ENCODE data around the gene CDK19. TPM values are rescaled to one million over a fixed set of nuclear protein-coding genes. Genes with fewer than 3 reads are reported as not detected.

The CDK19 gene
- total and polyA plus RNA-seq, 9 donors = 10.6 to 20.3 (median 15.2) TPM

DNA sequence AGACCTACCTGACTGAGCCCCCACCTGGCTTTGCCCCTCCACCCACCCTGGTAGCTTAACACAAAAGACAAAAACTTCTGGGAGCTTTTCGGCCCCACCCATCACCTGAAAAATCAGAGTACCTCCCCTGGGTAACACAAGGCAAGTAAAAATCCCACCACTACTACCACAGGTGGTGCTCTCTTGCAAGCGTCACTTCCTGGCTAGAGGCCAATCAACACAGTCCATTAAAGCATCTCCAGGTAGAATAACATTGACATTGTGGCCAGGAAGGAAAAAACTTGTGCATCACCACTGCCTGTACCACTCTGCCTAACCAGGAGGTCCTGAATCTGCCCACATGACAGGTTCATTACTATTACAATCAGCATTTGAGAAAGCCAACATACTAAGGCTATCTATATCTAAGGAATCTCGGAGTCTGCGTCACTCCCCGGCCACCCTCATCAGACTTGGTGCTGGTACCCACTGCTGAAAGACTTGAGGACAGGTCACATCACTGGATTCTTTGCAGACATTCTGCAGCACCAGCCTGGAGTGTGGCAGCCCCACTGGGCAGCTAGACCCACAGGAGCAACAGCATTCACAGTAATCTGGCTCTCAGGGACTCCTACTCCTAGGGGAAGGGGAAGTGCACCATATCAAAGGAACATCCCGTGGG is 125.9 kb downstream of the CDK19 start:
- Histone ChIP-seq H3K4me1 (ENCODE audit: control insufficient read depth, insufficient read depth, low read length) (peaks cover 7% of the 10 kb centered on the region), H3K36me3 (ENCODE audit: control insufficient read depth, insufficient read depth, low read length) (no peaks in the 10 kb centered on the region), H3K27me3 (ENCODE audit: control insufficient read depth, insufficient read depth, low read length) (no peaks in the 10 kb centered on the region), H3K9me3 (replicated peaks; ENCODE audit: control insufficient read depth, low read depth, low read length) (no peaks in the 10 kb centered on the region), H3K4me3 (ENCODE audit: low read length) (no peak overlapping the region), H3K27ac (ENCODE audit: low read length) (no peak overlapping the region)
- no peak for DNase-seq
- 88% methylated on average over 4 of the region's 6 CpGs for WGBS (ENCODE audit: insufficient coverage)

DNA sequence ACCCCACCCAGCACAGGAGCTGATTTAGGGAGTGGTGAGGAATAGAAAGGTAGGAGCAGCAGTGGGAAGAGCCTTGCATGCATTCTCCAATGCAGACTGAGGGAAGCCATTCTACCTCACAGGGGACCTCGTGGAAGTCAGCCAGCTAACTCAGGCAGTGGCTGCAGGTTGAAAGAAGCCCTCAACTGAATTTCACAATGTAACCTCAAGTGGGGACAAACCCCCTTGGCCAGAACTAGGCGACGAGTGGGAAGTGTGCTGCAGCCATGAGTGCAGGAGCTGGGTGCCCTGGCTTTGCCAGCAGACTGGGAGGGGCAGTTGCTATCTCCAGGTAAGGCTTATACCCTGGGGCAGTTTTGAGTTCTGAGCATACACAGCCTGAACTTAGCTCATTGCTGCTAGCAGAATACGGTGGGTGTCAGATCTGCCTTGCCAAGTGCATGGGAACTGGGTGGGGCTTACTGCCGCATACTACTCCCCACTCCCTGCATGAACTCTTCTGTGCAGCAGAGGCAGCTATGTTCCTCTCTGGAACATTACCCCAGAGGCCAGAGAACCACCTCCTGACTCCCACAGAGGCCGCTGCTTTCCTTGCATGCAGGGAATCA is 126.5 kb downstream of the CDK19 start:
- no peak overlapping the region for H3K4me3 ChIP-seq (ENCODE audit: low read length)
- H3K27me3 ChIP-seq (ENCODE audit: control insufficient read depth, insufficient read depth, low read length) = no peaks in the 10 kb centered on the region
- no peak for DNase-seq
- H3K9me3 ChIP-seq (replicated peaks; ENCODE audit: control insufficient read depth, low read depth, low read length) = no peaks in the 10 kb centered on the region
- WGBS (ENCODE audit: insufficient coverage) = 64% methylated on average over 4 of the region's 6 CpGs
- H3K27ac ChIP-seq (ENCODE audit: low read length) = no peak overlapping the region
- H3K4me1 ChIP-seq (ENCODE audit: control insufficient read depth, insufficient read depth, low read length) = peaks cover 7% of the 10 kb centered on the region
- H3K36me3 ChIP-seq (ENCODE audit: control insufficient read depth, insufficient read depth, low read length) = no peaks in the 10 kb centered on the region

DNA sequence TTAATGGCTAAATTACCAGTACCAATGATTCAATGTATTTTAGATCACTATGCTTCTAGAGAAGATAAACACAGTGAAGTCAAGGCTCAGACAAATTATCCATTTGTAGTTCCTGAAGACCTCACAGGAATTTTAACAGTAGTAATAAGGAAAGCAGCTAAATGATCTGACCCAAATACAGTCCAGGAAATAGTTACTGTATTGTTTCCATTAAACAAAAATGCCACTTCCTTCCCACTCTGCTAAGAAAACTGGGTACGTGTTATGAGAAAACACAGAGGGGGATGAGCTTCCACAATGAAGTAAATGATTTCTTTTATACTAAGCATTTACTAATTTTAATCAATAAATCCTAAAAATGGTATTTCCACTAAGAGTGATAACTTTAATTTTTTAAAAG is 127.9 kb downstream of the CDK19 start:
- H3K27me3 ChIP-seq (ENCODE audit: control insufficient read depth, insufficient read depth, low read length) = no peaks in the 10 kb centered on the region
- H3K9me3 ChIP-seq (replicated peaks; ENCODE audit: control insufficient read depth, low read depth, low read length) = no peaks in the 10 kb centered on the region
- no peak overlapping the region for H3K27ac ChIP-seq (ENCODE audit: low read length)
- no CpG with 5 or more reads among the region's 1 CpG for WGBS (ENCODE audit: insufficient coverage)
- H3K4me3 ChIP-seq (ENCODE audit: low read length) = no peak overlapping the region
- no peaks in the 10 kb centered on the region for H3K36me3 ChIP-seq (ENCODE audit: control insufficient read depth, insufficient read depth, low read length)
- peaks cover 7% of the 10 kb centered on the region for H3K4me1 ChIP-seq (ENCODE audit: control insufficient read depth, insufficient read depth, low read length)
- peak; percentile 33 for DNase-seq

DNA sequence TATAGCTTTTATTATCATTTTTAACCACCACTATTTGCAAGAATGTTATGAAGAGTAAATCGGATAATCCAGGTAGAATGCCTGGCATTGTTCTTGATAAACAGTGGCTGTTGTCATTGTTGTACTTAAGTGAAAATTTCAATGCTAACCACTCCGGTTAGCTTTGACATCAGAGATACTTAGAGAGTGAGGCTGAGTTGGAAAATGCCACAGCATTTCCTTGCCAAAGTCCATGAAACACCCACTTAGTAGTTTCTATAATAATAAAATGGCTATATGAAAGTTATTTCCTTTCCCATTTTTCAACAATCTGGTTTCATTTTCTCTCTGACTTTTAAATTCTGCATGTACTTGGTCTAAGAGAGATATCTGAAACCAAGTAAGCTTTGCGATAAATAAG is 132.0 kb downstream of the CDK19 start:
- no CpG with 5 or more reads among the region's 3 CpGs for WGBS (ENCODE audit: insufficient coverage)
- Histone ChIP-seq H3K4me3 (ENCODE audit: low read length) (no peak overlapping the region), H3K27ac (ENCODE audit: low read length) (no peak overlapping the region), H3K9me3 (replicated peaks; ENCODE audit: control insufficient read depth, low read depth, low read length) (no peaks in the 10 kb centered on the region), H3K36me3 (ENCODE audit: control insufficient read depth, insufficient read depth, low read length) (no peaks in the 10 kb centered on the region), H3K27me3 (ENCODE audit: control insufficient read depth, insufficient read depth, low read length) (no peaks in the 10 kb centered on the region), H3K4me1 (ENCODE audit: control insufficient read depth, insufficient read depth, low read length) (no peaks in the 10 kb centered on the region)
- DNase-seq = no peak

DNA sequence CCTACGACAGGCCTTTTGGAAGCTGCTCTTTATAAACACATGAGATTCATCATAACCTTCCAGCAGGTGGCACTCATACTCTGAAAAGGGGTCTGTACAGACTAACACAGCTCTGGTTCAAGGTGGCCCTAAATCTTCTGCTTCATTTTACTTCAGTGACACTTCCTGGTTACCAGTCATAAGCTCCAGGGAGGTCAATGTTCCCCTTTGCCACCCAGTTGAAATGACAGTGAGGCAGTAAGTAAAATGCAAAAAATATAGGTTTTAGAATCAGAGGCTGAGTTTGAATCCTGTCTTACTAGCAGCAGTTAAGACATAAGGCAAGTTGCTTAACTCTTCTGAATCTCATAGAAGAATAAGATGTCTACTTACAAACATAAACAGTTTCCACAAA is 132.8 kb downstream of the CDK19 start:
- H3K27me3 ChIP-seq (ENCODE audit: control insufficient read depth, insufficient read depth, low read length) = no peaks in the 10 kb centered on the region
- H3K27ac ChIP-seq (ENCODE audit: low read length) = no peak overlapping the region
- DNase-seq = peak; percentile 87
- H3K9me3 ChIP-seq (replicated peaks; ENCODE audit: control insufficient read depth, low read depth, low read length) = no peaks in the 10 kb centered on the region
- H3K4me1 ChIP-seq (ENCODE audit: control insufficient read depth, insufficient read depth, low read length) = no peaks in the 10 kb centered on the region
- no peaks in the 10 kb centered on the region for H3K36me3 ChIP-seq (ENCODE audit: control insufficient read depth, insufficient read depth, low read length)
- H3K4me3 ChIP-seq (ENCODE audit: low read length) = no peak overlapping the region
- WGBS (ENCODE audit: insufficient coverage) = 50% methylated on average over 1 of the region's 1 CpG

DNA sequence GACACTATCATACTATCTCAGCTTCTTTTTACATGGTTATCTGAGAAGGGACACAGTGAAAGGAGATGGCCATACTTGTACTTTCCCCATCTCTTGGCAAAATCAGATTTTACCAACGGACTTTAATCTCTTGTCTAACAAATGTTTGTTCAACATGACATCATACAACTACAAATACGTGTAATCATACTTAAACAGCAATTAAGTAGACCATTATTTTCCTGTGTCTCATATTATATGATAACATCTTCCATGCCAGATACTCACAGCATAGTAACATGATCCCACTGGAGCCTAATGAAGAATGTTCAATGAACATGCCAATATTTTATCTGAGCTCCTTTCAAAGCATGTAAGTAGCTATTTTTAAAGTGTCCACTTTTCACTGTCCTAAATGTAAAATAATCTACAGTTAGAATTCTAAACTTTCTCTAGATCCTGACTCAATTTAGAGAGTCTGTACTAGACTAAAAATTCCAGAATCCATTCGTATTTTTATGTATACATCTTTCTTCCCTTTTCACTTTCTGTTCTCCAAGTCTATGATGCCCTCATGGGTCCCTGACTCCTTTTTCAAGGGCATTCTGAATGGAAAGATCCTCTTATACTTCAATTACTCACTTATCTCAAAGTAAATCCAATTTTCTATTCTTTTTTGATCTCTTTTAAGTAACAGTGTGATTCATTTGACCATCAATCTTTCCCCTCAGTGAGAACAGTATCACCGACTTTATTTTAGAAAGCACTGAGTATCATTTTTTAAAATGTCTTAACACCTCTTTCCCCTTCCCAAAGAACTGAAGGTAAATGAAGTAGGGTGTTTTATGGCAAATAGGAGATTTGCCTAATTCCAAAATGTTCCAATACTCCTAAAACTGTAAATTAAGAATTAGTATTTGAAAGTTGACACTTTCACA is 133.5 kb downstream of the CDK19 start:
- H3K4me1 ChIP-seq (ENCODE audit: control insufficient read depth, insufficient read depth, low read length) = no peaks in the 10 kb centered on the region
- WGBS (ENCODE audit: insufficient coverage) = 61% methylated on average over 2 of the region's 4 CpGs
- peak; percentile 35 for DNase-seq

DNA sequence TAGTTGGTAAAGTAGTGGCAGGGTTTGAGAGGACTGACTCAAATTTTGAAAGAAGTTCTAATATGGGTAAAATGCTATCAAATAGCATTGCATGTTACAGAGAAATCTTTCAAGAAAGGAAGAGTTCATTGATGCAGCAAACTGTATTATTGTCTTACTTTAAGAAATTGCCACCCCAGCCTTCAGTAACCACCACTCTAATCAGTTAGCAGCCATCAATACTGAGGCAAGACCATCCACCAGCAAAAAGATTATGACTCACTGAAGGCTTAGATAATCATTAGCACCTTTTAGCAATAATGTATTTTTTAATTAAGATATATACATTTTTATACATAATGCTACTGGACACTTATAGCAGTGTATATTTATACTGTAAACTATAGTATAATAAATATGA is 138.9 kb downstream of the CDK19 start:
- Histone ChIP-seq H3K4me1 (ENCODE audit: control insufficient read depth, insufficient read depth, low read length) (no peaks in the 10 kb centered on the region), H3K9me3 (replicated peaks; ENCODE audit: control insufficient read depth, low read depth, low read length) (no peaks in the 10 kb centered on the region), H3K27me3 (ENCODE audit: control insufficient read depth, insufficient read depth, low read length) (no peaks in the 10 kb centered on the region), H3K27ac (ENCODE audit: low read length) (no peak overlapping the region), H3K36me3 (ENCODE audit: control insufficient read depth, insufficient read depth, low read length) (no peaks in the 10 kb centered on the region), H3K4me3 (ENCODE audit: low read length) (no peak overlapping the region)
- no peak for DNase-seq

More for the DNA sequence above, 133.5 kb downstream of the CDK19 start:
- H3K27me3 ChIP-seq (ENCODE audit: control insufficient read depth, insufficient read depth, low read length) = no peaks in the 10 kb centered on the region
- peak overlapping the region; percentile 22 for H3K27ac ChIP-seq (ENCODE audit: low read length)
- H3K9me3 ChIP-seq (replicated peaks; ENCODE audit: control insufficient read depth, low read depth, low read length) = no peaks in the 10 kb centered on the region
- H3K36me3 ChIP-seq (ENCODE audit: control insufficient read depth, insufficient read depth, low read length) = no peaks in the 10 kb centered on the region
- no peak overlapping the region for H3K4me3 ChIP-seq (ENCODE audit: low read length)

DNA sequence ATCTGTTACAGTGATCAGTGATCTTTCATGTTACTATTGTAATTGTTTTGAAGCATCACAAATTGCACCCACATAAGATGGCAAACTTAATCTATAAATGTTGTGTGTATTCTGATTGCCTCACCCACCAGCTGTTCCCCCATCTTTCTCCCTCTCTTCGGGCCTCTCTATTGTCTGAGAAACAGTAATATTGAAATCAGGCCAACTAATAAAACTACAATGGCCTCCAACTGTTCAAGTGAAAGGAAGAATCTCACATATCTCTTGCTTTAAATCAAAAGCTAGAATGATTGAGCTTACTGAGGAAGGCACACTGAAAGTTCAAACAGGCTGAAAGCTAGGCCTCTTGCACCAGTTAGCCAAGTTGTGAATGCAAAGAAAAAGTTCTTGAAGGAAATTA is 141.2 kb downstream of the CDK19 start:
- Histone ChIP-seq H3K9me3 (replicated peaks; ENCODE audit: control insufficient read depth, low read depth, low read length) (no peaks in the 10 kb centered on the region), H3K36me3 (ENCODE audit: control insufficient read depth, insufficient read depth, low read length) (no peaks in the 10 kb centered on the region), H3K27me3 (ENCODE audit: control insufficient read depth, insufficient read depth, low read length) (no peaks in the 10 kb centered on the region), H3K4me3 (ENCODE audit: low read length) (no peak overlapping the region), H3K4me1 (ENCODE audit: control insufficient read depth, insufficient read depth, low read length) (no peaks in the 10 kb centered on the region), H3K27ac (ENCODE audit: low read length) (no peak overlapping the region)
- DNase-seq = no peak
- no CpG with 5 or more reads among the region's 1 CpG for WGBS (ENCODE audit: insufficient coverage)

DNA sequence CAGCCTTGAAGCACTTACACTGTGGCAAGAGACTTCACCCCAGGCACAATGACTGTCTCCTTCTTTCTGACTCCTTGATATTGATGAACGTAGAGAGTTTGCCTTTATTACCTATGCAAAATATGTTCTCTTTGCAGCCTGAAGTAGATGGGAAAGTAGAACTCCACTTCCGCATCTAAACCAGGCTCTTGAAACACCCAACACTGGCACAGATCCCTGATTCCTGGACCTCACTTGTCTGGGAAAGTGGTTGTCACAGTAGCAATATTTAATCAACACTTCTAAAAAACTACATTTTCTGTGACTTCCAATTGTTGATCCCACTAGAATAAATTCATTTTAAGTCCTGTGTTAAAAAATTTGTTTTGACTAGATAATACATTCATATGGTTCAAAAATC is 143.1 kb downstream of the CDK19 start:
- no peaks in the 10 kb centered on the region for H3K36me3 ChIP-seq (ENCODE audit: control insufficient read depth, insufficient read depth, low read length)
- no peaks in the 10 kb centered on the region for H3K4me1 ChIP-seq (ENCODE audit: control insufficient read depth, insufficient read depth, low read length)
- WGBS (ENCODE audit: insufficient coverage) = no CpG with 5 or more reads among the region's 2 CpGs
- no peak for DNase-seq
- H3K27me3 ChIP-seq (ENCODE audit: control insufficient read depth, insufficient read depth, low read length) = no peaks in the 10 kb centered on the region
- no peaks in the 10 kb centered on the region for H3K9me3 ChIP-seq (replicated peaks; ENCODE audit: control insufficient read depth, low read depth, low read length)
- H3K4me3 ChIP-seq (ENCODE audit: low read length) = no peak overlapping the region
- H3K27ac ChIP-seq (ENCODE audit: low read length) = no peak overlapping the region

DNA sequence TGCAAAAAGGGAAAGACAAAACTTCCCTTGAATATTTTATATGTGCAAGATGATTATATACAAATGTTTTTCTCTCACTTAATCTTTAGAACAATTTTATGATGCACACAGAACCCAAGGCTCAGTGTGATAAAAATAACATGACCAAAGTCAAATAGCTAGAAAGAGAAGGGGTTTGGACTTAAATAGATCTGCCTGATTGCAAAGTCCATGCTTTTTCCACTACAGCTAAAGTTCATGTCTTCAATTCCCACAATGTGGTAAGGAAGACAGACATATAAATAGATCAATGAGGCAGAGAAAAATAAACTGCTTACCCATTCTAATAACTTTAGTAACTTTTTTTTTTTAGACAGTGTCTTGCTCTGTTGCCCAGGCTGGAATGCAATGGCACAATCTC is 143.8 kb downstream of the CDK19 start:
- H3K27me3 ChIP-seq (ENCODE audit: control insufficient read depth, insufficient read depth, low read length) = no peaks in the 10 kb centered on the region
- no peaks in the 10 kb centered on the region for H3K9me3 ChIP-seq (replicated peaks; ENCODE audit: control insufficient read depth, low read depth, low read length)
- H3K27ac ChIP-seq (ENCODE audit: low read length) = no peak overlapping the region
- H3K4me3 ChIP-seq (ENCODE audit: low read length) = no peak overlapping the region
- peak; percentile 22 for DNase-seq
- no peaks in the 10 kb centered on the region for H3K36me3 ChIP-seq (ENCODE audit: control insufficient read depth, insufficient read depth, low read length)
- no peaks in the 10 kb centered on the region for H3K4me1 ChIP-seq (ENCODE audit: control insufficient read depth, insufficient read depth, low read length)
